ENCODE data around the gene FAM174B.

FAM174B gene

GRCh38 chr15:92655178-92655995 lies at the start of gene FAM174B:
FAM174B (minus strand) TSS chr15:92655775.
- DNase-seq, result peak; percentile 86

GRCh38 chr15:92696096-92696495 lies 40.5 kb upstream of the FAM174B start:
- DNase-seq, result no peak

GRCh38 chr15:92693691-92694331 lies 38.2 kb upstream of the FAM174B start:
- peak; percentile 49 for DNase-seq

- no peak for DNase-seq
These were observed 34.8 kb upstream of the FAM174B start for GRCh38 chr15:92690395-92690794.

- no peak for DNase-seq
These were observed 32.2 kb upstream of the FAM174B start for GRCh38 chr15:92687746-92688145.

- DNase-seq, result no peak
These were observed 31.6 kb upstream of the FAM174B start for GRCh38 chr15:92687195-92687602.

GRCh38 chr15:92683511-92683834 lies 27.9 kb upstream of the FAM174B start:
- DNase-seq, result peak; percentile 73

- no peak for DNase-seq
These were observed 27.4 kb upstream of the FAM174B start for GRCh38 chr15:92682741-92683510.

GRCh38 chr15:92681141-92681631 lies 25.6 kb upstream of the FAM174B start:
- no peak for DNase-seq

- DNase-seq, result no peak
These were observed 22.4 kb upstream of the FAM174B start for GRCh38 chr15:92677999-92678398.

GRCh38 chr15:92676561-92676960 lies 21.0 kb upstream of the FAM174B start:
- DNase-seq, result no peak

- no peak for DNase-seq
These were observed 19.9 kb upstream of the FAM174B start for GRCh38 chr15:92675485-92675884.

GRCh38 chr15:92674347-92674746 lies 18.8 kb upstream of the FAM174B start:
- DNase-seq, result no peak

- no peak for DNase-seq
These were observed 16.5 kb upstream of the FAM174B start for GRCh38 chr15:92672102-92672501.

- no peak for DNase-seq
These were observed 15.8 kb upstream of the FAM174B start for GRCh38 chr15:92671406-92671805.

- DNase-seq, result no peak
These were observed 15.0 kb upstream of the FAM174B start for GRCh38 chr15:92670621-92671020.

GRCh38 chr15:92669432-92669831 lies 13.9 kb upstream of the FAM174B start:
- DNase-seq, result no peak

- DNase-seq, result no peak
These were observed 13.0 kb upstream of the FAM174B start for GRCh38 chr15:92668620-92669019.

- DNase-seq, result peak; percentile 58
These were observed 12.5 kb upstream of the FAM174B start for GRCh38 chr15:92667970-92668485.

- peak; percentile 94 for DNase-seq
These were observed 11.8 kb upstream of the FAM174B start for GRCh38 chr15:92667287-92667904.

- DNase-seq, result peak; percentile 90
These were observed 11.2 kb upstream of the FAM174B start for GRCh38 chr15:92666780-92667179.

GRCh38 chr15:92665100-92665555 lies 9.6 kb upstream of the FAM174B start:
- no peak for DNase-seq

Data from DMS53 (cell line).